ENCODE results near the gene SYNE1.

DNA sequence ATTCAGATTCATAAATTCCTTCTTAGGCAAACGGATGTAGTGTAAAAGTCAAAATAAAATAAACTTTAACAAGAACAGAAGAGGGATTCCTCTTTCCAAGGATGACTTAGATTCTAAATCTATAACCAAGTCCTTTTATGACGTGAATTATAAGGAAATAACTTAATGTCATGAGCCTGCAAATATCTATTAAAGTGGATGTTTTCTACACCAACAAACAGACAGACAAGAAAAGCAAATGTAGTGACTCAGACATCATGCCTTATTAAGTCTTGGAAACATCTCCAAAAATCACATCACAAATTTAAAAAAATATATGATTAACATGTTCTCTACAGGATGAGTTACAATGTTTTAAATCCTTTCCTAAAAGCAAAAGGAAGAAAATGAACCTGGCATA is 432.6 kb downstream of the SYNE1 start:
- TF ChIP-seq, protein P1, sequence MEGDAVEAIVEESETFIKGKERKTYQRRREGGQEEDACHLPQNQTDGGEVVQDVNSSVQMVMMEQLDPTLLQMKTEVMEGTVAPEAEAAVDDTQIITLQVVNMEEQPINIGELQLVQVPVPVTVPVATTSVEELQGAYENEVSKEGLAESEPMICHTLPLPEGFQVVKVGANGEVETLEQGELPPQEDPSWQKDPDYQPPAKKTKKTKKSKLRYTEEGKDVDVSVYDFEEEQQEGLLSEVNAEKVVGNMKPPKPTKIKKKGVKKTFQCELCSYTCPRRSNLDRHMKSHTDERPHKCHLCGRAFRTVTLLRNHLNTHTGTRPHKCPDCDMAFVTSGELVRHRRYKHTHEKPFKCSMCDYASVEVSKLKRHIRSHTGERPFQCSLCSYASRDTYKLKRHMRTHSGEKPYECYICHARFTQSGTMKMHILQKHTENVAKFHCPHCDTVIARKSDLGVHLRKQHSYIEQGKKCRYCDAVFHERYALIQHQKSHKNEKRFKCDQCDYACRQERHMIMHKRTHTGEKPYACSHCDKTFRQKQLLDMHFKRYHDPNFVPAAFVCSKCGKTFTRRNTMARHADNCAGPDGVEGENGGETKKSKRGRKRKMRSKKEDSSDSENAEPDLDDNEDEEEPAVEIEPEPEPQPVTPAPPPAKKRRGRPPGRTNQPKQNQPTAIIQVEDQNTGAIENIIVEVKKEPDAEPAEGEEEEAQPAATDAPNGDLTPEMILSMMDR (IDR thresholded peaks at IDR 0.05) = no peak
- TF ChIP-seq POLR2A (IDR thresholded peaks at IDR 0.05) = no peak
- TF ChIP-seq POLR2AphosphoS5 (IDR thresholded peaks at IDR 0.05) = no peak
- TF ChIP-seq EP300 (IDR thresholded peaks at IDR 0.05) = no peak

Measured in upper lobe of left lung (tissue), 4 donors.